HepG2 (cell line): ENCODE results near the gene EGLN2. TPM values are rescaled to one million over a fixed set of nuclear protein-coding genes. Genes with fewer than 3 reads are reported as not detected.

Experiments
- AGO2 ChIP-seq: fragments of 200-400 bp; formaldehyde crosslinking; optimal IDR thresholded peaks from 2 replicates; pipeline ENCODE3; 2017; ENCODE audit warnings: mild to moderate bottlenecking, low read depth, low read length, moderate library complexity
- ARNT ChIP-seq: fragments of 450-650 bp; IDR thresholded peaks from 2 replicates; pipeline ENCODE4 v1.6.1; 2017
- BRCA1 ChIP-seq: sonication (generic); formaldehyde crosslinking; IDR thresholded peaks from 2 replicates; pipeline ENCODE4 v1.4.0; 2020; ENCODE audit warnings: missing genetic modification reagents
- CHD2 ChIP-seq: IDR thresholded peaks from 2 replicates; pipeline ENCODE4 v1.6.1; 2011; ENCODE audit warnings: low read depth, low read length, improper control_type of control experiment
- HNF4A ChIP-seq: sonication (generic); formaldehyde crosslinking; IDR thresholded peaks from 2 replicates; pipeline ENCODE4 v1.4.0; 2020; ENCODE audit warnings: missing genetic modification reagents
- MZF1 ChIP-seq: sonication (generic); formaldehyde crosslinking; IDR thresholded peaks from 2 replicates; pipeline ENCODE4 v1.8.1; 2023; ENCODE audit warnings: mild to moderate bottlenecking, missing genetic modification reagents, borderline replicate concordance
- NONO ChIP-seq, 2 experiments: fragments of 450-650 bp in 1 of 2; sonication (generic) in 1 of 2; formaldehyde crosslinking in 1 of 2; IDR thresholded peaks in 1 of 2; conservative IDR thresholded peaks in 1 of 2; 2 replicates each; pipeline versions ENCODE4 v1.6.1 to v1.8.0; 2017 to 2022; ENCODE audit warnings: mild to moderate bottlenecking in 1 of 2, missing genetic modification reagents in 1 of 2, moderate library complexity in 1 of 2
- POLR2A ChIP-seq, 2 experiments: IDR thresholded peaks; 2 replicates each; pipeline ENCODE4 v1.6.1; 2011; ENCODE audit warnings: low read depth in 2 of 2, low read length in 2 of 2, mild to moderate bottlenecking in 1 of 2, moderate library complexity in 1 of 2; ENCODE audit not compliant: insufficient read depth in 1 of 2
- PPARG ChIP-seq: conservative IDR thresholded peaks from 2 replicates; pipeline ENCODE4 v1.6.1; 2016; ENCODE audit warnings: missing biosample characterization, missing genetic modification reagents
- PRDM15 ChIP-seq: sonication (generic); formaldehyde crosslinking; IDR thresholded peaks from 2 replicates; pipeline ENCODE4 v1.4.0; 2020; ENCODE audit warnings: missing genetic modification reagents
- RBAK ChIP-seq: sonication (generic); formaldehyde crosslinking; IDR thresholded peaks from 2 replicates; pipeline ENCODE4 v1.5.1; 2020; ENCODE audit warnings: mild to moderate bottlenecking, missing genetic modification reagents
- SKI ChIP-seq: fragments of 450-650 bp; IDR thresholded peaks from one replicate; pipeline ENCODE4 v1.6.1; 2018; ENCODE audit warnings: mild to moderate bottlenecking; ENCODE audit not compliant: partially characterized antibody
- SMYD3 ChIP-seq: sonication (generic); formaldehyde crosslinking; IDR thresholded peaks from 2 replicates; pipeline ENCODE4 v1.8.1; 2023; ENCODE audit warnings: mild to moderate bottlenecking, missing genetic modification reagents
- SPEN ChIP-seq: sonication (generic); formaldehyde crosslinking; IDR thresholded peaks from 2 replicates; pipeline ENCODE4 v1.5.1; 2020; ENCODE audit warnings: low read depth, mild to moderate bottlenecking, missing genetic modification reagents
- SRF ChIP-seq: IDR thresholded peaks from 2 replicates; pipeline ENCODE4 v1.6.1; 2011; ENCODE audit warnings: mild to moderate bottlenecking, low read depth, low read length, moderate library complexity
- SRY ChIP-seq: sonication (generic); formaldehyde crosslinking; IDR thresholded peaks from 2 replicates; pipeline ENCODE4 v1.8.0; 2022; ENCODE audit warnings: mild to moderate bottlenecking, missing genetic modification reagents
- U2AF1 ChIP-seq: fragments of 200-400 bp; formaldehyde crosslinking; optimal IDR thresholded peaks from 2 replicates; pipeline ENCODE3; 2017; ENCODE audit warnings: mild to moderate bottlenecking, low read depth, low read length
- ZFP1 ChIP-seq: IDR thresholded peaks from 2 replicates; pipeline ENCODE4 v1.6.1; 2016
- ZNF138 ChIP-seq: sonication (generic); formaldehyde crosslinking; IDR thresholded peaks from 2 replicates; pipeline ENCODE4 v1.5.0; 2020; ENCODE audit warnings: mild to moderate bottlenecking, low read depth, missing genetic modification reagents
- ZNF232 ChIP-seq: sonication (generic); formaldehyde crosslinking; IDR thresholded peaks from 2 replicates; pipeline ENCODE4 v1.4.0; 2020; ENCODE audit warnings: missing genetic modification reagents, borderline replicate concordance
- ZNF256 ChIP-seq: sonication (generic); formaldehyde crosslinking; conservative IDR thresholded peaks from 2 replicates; pipeline ENCODE4 v1.4.0; 2020; ENCODE audit warnings: missing genetic modification reagents
- ZNF263 ChIP-seq: sonication (generic); formaldehyde crosslinking; IDR thresholded peaks from 2 replicates; pipeline ENCODE4 v1.4.0; 2020; ENCODE audit warnings: missing genetic modification reagents
- ZNF335 ChIP-seq: sonication (generic); formaldehyde crosslinking; IDR thresholded peaks from 2 replicates; pipeline ENCODE4 v1.4.0; 2020; ENCODE audit warnings: missing genetic modification reagents
- ZNF547 ChIP-seq: sonication (generic); formaldehyde crosslinking; IDR thresholded peaks from 2 replicates; pipeline ENCODE4 v1.5.1; 2020; ENCODE audit warnings: mild to moderate bottlenecking, missing genetic modification reagents
- ZNF564 ChIP-seq: sonication (generic); formaldehyde crosslinking; IDR thresholded peaks from 2 replicates; pipeline ENCODE4 v1.8.1; 2023; ENCODE audit warnings: mild to moderate bottlenecking, missing genetic modification reagents
- ZNF614 ChIP-seq: IDR thresholded peaks from 2 replicates; pipeline ENCODE4 v1.6.1; 2018; ENCODE audit warnings: missing biosample characterization, missing genetic modification reagents, inconsistent platforms, borderline replicate concordance
- ZNF782 ChIP-seq: sonication (generic); formaldehyde crosslinking; IDR thresholded peaks from 2 replicates; pipeline ENCODE4 v1.4.0; 2020; ENCODE audit warnings: missing genetic modification reagents, mild to moderate bottlenecking, borderline replicate concordance
- ZNF800 ChIP-seq: sonication (generic); formaldehyde crosslinking; IDR thresholded peaks from 2 replicates; pipeline ENCODE4 v1.4.0; 2020; ENCODE audit warnings: missing genetic modification reagents
- polyA plus RNA-seq, 8 experiments: library from polyadenylated mRNA; depleted of rRNA in 3 of 8; stranded (reverse) in 7 of 8; unstranded in 1 of 8; fragments of >200 nt; fragmentation: Illumina TruSeq in 4 of 8; extraction: Trizol in 4 of 8; gene quantifications; 2 replicates each; pipeline versions ENCODE4 v1.2.1 to v1.2.3, GENCODE V29; 2011 to 2016; ENCODE audit warnings: low read depth in 4 of 8, missing spikeins in 1 of 8, mixed read lengths in 1 of 8; ENCODE audit not compliant: insufficient read depth in 1 of 8
- total RNA-seq, 5 experiments: library from RNA; depleted of rRNA; stranded (reverse); fragments of >200 nt; fragmentation: Illumina TruSeq; extraction: Trizol; gene quantifications; 2 replicates each; pipeline ENCODE4 v1.2.3, GENCODE V29; 2016; ENCODE audit warnings: low read depth in 1 of 5

The EGLN2 gene
- total and polyA plus RNA-seq, 2 of the 13 experiments (the other 11 are each of a cell fraction or from before 2014, with no cell fraction given), result 16.5 to 40.8 TPM

- TF ChIP-seq HNF4A (CRISPR knock-in tag), result peak; percentile 85; the same call in 1 of the 2 replicates
- peak; percentile 41; the same call in 1 of the 2 replicates for TF ChIP-seq ZNF263 (CRISPR knock-in tag)
- TF ChIP-seq ZNF564 (CRISPR knock-in tag), result no peak
- no peak for TF ChIP-seq ZNF138 (CRISPR knock-in tag)
- peak; percentile 73; the same call in 1 of the 2 replicates for TF ChIP-seq ZNF547 (CRISPR knock-in tag)
- no peak for TF ChIP-seq BRCA1 (CRISPR knock-in tag)
- peak; percentile 28; the same call in 1 of the 2 replicates for TF ChIP-seq PRDM15 (CRISPR knock-in tag)
- TF ChIP-seq ZNF232 (CRISPR knock-in tag), result peak; percentile 67
- peak; percentile 42 for TF ChIP-seq SKI
- TF ChIP-seq PPARG (CRISPR knock-in tag), result no peak
- no peak for TF ChIP-seq ZNF335 (CRISPR knock-in tag)
- TF ChIP-seq ZNF256 (CRISPR knock-in tag), result peak; percentile 88; the same call in 1 of the 2 replicates
- no peak for TF ChIP-seq MZF1 (CRISPR knock-in tag)
- no peak for TF ChIP-seq NONO (IDR thresholded peaks at IDR 0.05)
- no peak for TF ChIP-seq NONO (CRISPR knock-in tag; conservative IDR thresholded peaks at IDR 0.05)
- TF ChIP-seq SPEN (CRISPR knock-in tag), result peak; percentile 42; the same call in 1 of the 2 replicates
- no peak for TF ChIP-seq U2AF1
- TF ChIP-seq SMYD3 (CRISPR knock-in tag), result no peak
- no peak for TF ChIP-seq ZNF800
- TF ChIP-seq SRF, result no peak
- TF ChIP-seq SRY (CRISPR knock-in tag), result 0 out of 2 replicates have a peak, but pooled peaks have one; percentile 42
- peak; percentile 80; the same call in 1 of the 2 replicates for TF ChIP-seq ZNF614
- no peak for TF ChIP-seq AGO2
- no peak for TF ChIP-seq CHD2
- TF ChIP-seq POLR2A (IDR thresholded peaks at IDR 0.05; ENCODE audit: insufficient read depth in 1 of 2, low read depth in 2 of 2, low read length in 2 of 2), result peak; percentile 67 to 94
- no peak for TF ChIP-seq RBAK (CRISPR knock-in tag)
- TF ChIP-seq ARNT, result no peak
- TF ChIP-seq ZFP1 (CRISPR knock-in tag), result peak; percentile 32; the same call in 1 of the 2 replicates
- TF ChIP-seq ZNF782 (CRISPR knock-in tag), result no peak; the same call in 1 of the 2 replicates
These were observed 868 bp upstream of the EGLN2 start (continued) for GRCh38 chr19:40797963-40798682.
